Loucy (cell line): Measurements from ENCODE around the gene WHRN.

Experiments
- EZH2phosphoT487 ChIP-seq: fragments of 200-600 bp; IDR thresholded peaks from 2 replicates; pipeline ENCODE4 v1.6.1; 2018; ENCODE audit warnings: antibody characterized with exemption, mild to moderate bottlenecking, moderate library complexity, borderline replicate concordance
- TF ChIP-seq, protein P1 (sequence below): fragments of 200-600 bp; sonication (generic); conservative IDR thresholded peaks from 2 replicates; pipeline ENCODE4 v1.5.1; 2014; ENCODE audit warnings: mild to moderate bottlenecking, antibody characterized with exemption, low read length

GRCh38 chr9:114473447-114473801 lies 31.8 kb downstream of the WHRN start:
- TF ChIP-seq EZH2phosphoT487, result no peak
- TF ChIP-seq, protein P1, sequence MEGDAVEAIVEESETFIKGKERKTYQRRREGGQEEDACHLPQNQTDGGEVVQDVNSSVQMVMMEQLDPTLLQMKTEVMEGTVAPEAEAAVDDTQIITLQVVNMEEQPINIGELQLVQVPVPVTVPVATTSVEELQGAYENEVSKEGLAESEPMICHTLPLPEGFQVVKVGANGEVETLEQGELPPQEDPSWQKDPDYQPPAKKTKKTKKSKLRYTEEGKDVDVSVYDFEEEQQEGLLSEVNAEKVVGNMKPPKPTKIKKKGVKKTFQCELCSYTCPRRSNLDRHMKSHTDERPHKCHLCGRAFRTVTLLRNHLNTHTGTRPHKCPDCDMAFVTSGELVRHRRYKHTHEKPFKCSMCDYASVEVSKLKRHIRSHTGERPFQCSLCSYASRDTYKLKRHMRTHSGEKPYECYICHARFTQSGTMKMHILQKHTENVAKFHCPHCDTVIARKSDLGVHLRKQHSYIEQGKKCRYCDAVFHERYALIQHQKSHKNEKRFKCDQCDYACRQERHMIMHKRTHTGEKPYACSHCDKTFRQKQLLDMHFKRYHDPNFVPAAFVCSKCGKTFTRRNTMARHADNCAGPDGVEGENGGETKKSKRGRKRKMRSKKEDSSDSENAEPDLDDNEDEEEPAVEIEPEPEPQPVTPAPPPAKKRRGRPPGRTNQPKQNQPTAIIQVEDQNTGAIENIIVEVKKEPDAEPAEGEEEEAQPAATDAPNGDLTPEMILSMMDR, result no peak
